B cell (primary cell): ENCODE data around the gene SFMBT2. TPM values are rescaled to one million over a fixed set of nuclear protein-coding genes. Genes with fewer than 3 reads are reported as not detected.

Experiments
- ATAC-seq: fragments of 200-7000 bp; cut with Tn5 transposase; one replicate; pipeline ENCODE4 v1.10.0; 2021; ENCODE audit warnings: low read depth, mild to moderate bottlenecking, moderate number of reproducible peaks, moderate library complexity
- CTCF ChIA-PET: fragments of 350-600 bp; sonication (Branson Sonifier 250); formaldehyde crosslinking; loops from one replicate; lab custom pipeline; 2021; ENCODE audit warnings: antibody characterized with exemption, inconsistent platforms; lab: Charles Lee
- POLR2A ChIA-PET: fragments of 350-600 bp; sonication (Branson Sonifier 250); formaldehyde crosslinking; loops from one replicate; lab custom pipeline; 2021; ENCODE audit warnings: antibody characterized with exemption; lab: Charles Lee
- DNase-seq: peaks from one replicate; pipeline ENCODE4 v3.0.0; 2013
- H2AFZ ChIP-seq: 2 replicates; pipeline ENCODE4 v1.6.1; 2012; ENCODE audit warnings: mild to moderate bottlenecking, low read depth, low read length; ENCODE audit not compliant: insufficient read depth, poor library complexity, severe bottlenecking
- H3K27ac ChIP-seq, 2 donors: 1 replicate in 1 of 2; 2 replicates in 1 of 2; pipeline ENCODE4 v1.5.1; 2012 to 2013; ENCODE audit warnings: low read length in 2 of 2, mild to moderate bottlenecking in 2 of 2, moderate library complexity in 1 of 2
- H3K27me3 ChIP-seq, 4 experiments: fragments of 200-600 bp in 1 of 4; sonication (generic) in 1 of 4; replicated peaks in 1 of 4; 1 replicate in 2 of 4; 2 replicates in 2 of 4; pipeline versions ENCODE4 v1.6.1 to v1.7.0; 2013 to 2016; ENCODE audit warnings: low read length in 3 of 4, mild to moderate bottlenecking in 2 of 4, mixed read lengths in 1 of 4, moderate library complexity in 1 of 4; ENCODE audit not compliant: insufficient read depth in 4 of 4, control insufficient read depth in 3 of 4; ENCODE audit errors: control extremely low read depth in 1 of 4
- H3K36me3 ChIP-seq, 2 experiments: replicated peaks in 1 of 2; 1 replicate in 1 of 2; 2 replicates in 1 of 2; pipeline versions ENCODE4 v1.6.1 to v1.7.1; 2013; ENCODE audit warnings: low read length in 1 of 2; ENCODE audit not compliant: insufficient read depth in 2 of 2, control insufficient read depth in 1 of 2; ENCODE audit errors: control extremely low read depth in 1 of 2, extremely low read depth in 1 of 2
- H3K4me1 ChIP-seq, 2 donors: fragments of 200-600 bp in 1 of 2; sonication (generic) in 1 of 2; 1 replicate in 1 of 2; 2 replicates in 1 of 2; pipeline versions ENCODE4 v1.5.1 to v1.6.1; 2013 to 2017; ENCODE audit warnings: low read length in 2 of 2; ENCODE audit not compliant: control insufficient read depth in 2 of 2, insufficient read depth in 2 of 2
- H3K4me2 ChIP-seq: replicated peaks from 2 replicates; pipeline ENCODE3; 2012; ENCODE audit warnings: mild to moderate bottlenecking, low read depth, low read length; ENCODE audit not compliant: poor library complexity, severe bottlenecking
- H3K4me3 ChIP-seq, 5 experiments: fragments of 200-600 bp in 1 of 5; sonication (generic) in 1 of 5; 1 replicate in 3 of 5; 2 replicates in 2 of 5; pipeline versions ENCODE4 v1.5.1 to v1.7.0; 2011 to 2016; ENCODE audit warnings: low read length in 4 of 5, mild to moderate bottlenecking in 4 of 5, low read depth in 2 of 5, control low read depth in 1 of 5, moderate library complexity in 1 of 5; ENCODE audit not compliant: insufficient read depth in 1 of 5; ENCODE audit errors: control extremely low read depth in 1 of 5, extremely low read depth in 1 of 5
- H3K79me2 ChIP-seq: fragments of 200-600 bp; sonication (generic); one replicate; pipeline ENCODE4 v1.6.0; 2016; ENCODE audit warnings: low read length; ENCODE audit not compliant: control insufficient read depth, insufficient read depth
- H3K9ac ChIP-seq: fragments of 200-600 bp; sonication (generic); 2 replicates; pipeline ENCODE4 v1.6.1; 2017; ENCODE audit warnings: mild to moderate bottlenecking, low read length, moderate library complexity
- H3K9me3 ChIP-seq, 3 donors: one replicate each; pipeline versions ENCODE4 v1.6.1 to v1.7.1; 2013; ENCODE audit warnings: low read length in 2 of 3; ENCODE audit not compliant: control insufficient read depth in 2 of 3, insufficient read depth in 1 of 3; ENCODE audit errors: control extremely low read depth in 1 of 3
- H4K20me1 ChIP-seq: 2 replicates; pipeline ENCODE4 v1.6.0; 2012; ENCODE audit warnings: mild to moderate bottlenecking, low read length; ENCODE audit not compliant: insufficient read depth, control insufficient read depth, poor library complexity, severe bottlenecking
- H3K27ac Mint-ChIP-seq: one replicate; pipeline ENCODE4 v1.8.0; 2021; ENCODE audit warnings: mixed read lengths
- H3K27me3 Mint-ChIP-seq: one replicate; pipeline ENCODE4 v1.8.0; 2021; ENCODE audit warnings: mixed read lengths
- H3K4me1 Mint-ChIP-seq: one replicate; pipeline ENCODE4 v1.8.0; 2021; ENCODE audit warnings: mixed read lengths
- H3K4me3 Mint-ChIP-seq: one replicate; pipeline ENCODE4 v1.8.0; 2021; ENCODE audit warnings: mixed read lengths
- H3K9me3 Mint-ChIP-seq: one replicate; pipeline ENCODE4 v1.8.0; 2022; ENCODE audit warnings: mixed read lengths; ENCODE audit not compliant: insufficient read depth
- CTCF ChIP-seq: fragments of 200-600 bp; IDR thresholded peaks from one replicate; pipeline ENCODE4 v1.8.0; 2022; ENCODE audit warnings: antibody characterized with exemption, mild to moderate bottlenecking
- EZH2 ChIP-seq: IDR thresholded peaks from 2 replicates; pipeline ENCODE4 v1.6.1; 2012; ENCODE audit warnings: borderline replicate concordance, low read depth, mild to moderate bottlenecking, moderate library complexity, low read length; ENCODE audit not compliant: insufficient read depth, poor library complexity, severe bottlenecking
- WGBS: methylation state at CpG from one replicate; pipeline ENCODE4 v1.1.5; 2013; ENCODE audit warnings: missing lambda C conversion rate; ENCODE audit not compliant: insufficient coverage; 5-methylcytosine and 5-hydroxymethylcytosine counted together
- intact Hi-C: fragments of 100-400 bp; cut with micrococcal nuclease; formaldehyde crosslinking; loops from one replicate; pipeline ENCODE4 v1.10.0; 2022
- polyA plus RNA-seq: library from polyadenylated mRNA; depleted of rRNA; stranded (reverse); fragments of >200 nt; gene quantifications from 2 replicates; pipeline ENCODE4 v1.2.3, GENCODE V29; 2012
- total RNA-seq, 2 donors: library from RNA; stranded (reverse); fragments of 120-200 nt in 1 of 2; gene quantifications; 1 replicate in 1 of 2; 2 replicates in 1 of 2; pipeline versions ENCODE4 v1.2.3 to v1.2.4, GENCODE V29; 2013 to 2022

The SFMBT2 gene
- total and polyA plus RNA-seq, 2 donors (not counting 1 experiment from before 2014, with no cell fraction given): 2.3 to 24.0 TPM

- Mint-ChIP-seq H3K4me1 (peaks cover 34% of the 10 kb centered on the region), H3K27me3 (no peaks in the 10 kb centered on the region), H3K4me3 (no peak overlapping the region), H3K27ac (no peak overlapping the region), H3K9me3 (peaks cover 2% of the 10 kb centered on the region)
- H3K79me2 ChIP-seq: peaks cover 61% of the 10 kb centered on the region
- no peak overlapping the region for H3K4me2 ChIP-seq
- ATAC-seq (no peak), DNase-seq (no peak)
- H3K4me1 ChIP-seq: peaks cover 0 to 9% of the 10 kb centered on the region in 2 donors
- H3K36me3 ChIP-seq: no peaks in the 10 kb centered on the region
- 85% methylated on average over 5 of the region's 7 CpGs for WGBS
- no peak overlapping the region for H2AFZ ChIP-seq
- POLR2A ChIA-PET: no interaction called here
- H4K20me1 ChIP-seq: no peaks in the 10 kb centered on the region
- no peak overlapping the region for H3K9ac ChIP-seq
- no peak for TF ChIP-seq EZH2
- TF ChIP-seq CTCF: no peak
- H3K4me3 ChIP-seq: no peak overlapping the region
- H3K9me3 ChIP-seq: no peaks in the 10 kb centered on the region
- no peaks in the 10 kb centered on the region for H3K27me3 ChIP-seq
- intact Hi-C loops: no loop called here
- CTCF ChIA-PET: interaction anchor here (1.6 kb wide), 1 partner anchor 40 kb away, joined by 4 read pairs; no protein-coding TSS in a partner anchor
- no peak overlapping the region for H3K27ac ChIP-seq
Observed at GRCh38 chr10:7298495-7298894, 112.3 kb downstream of the SFMBT2 start.

DNA sequence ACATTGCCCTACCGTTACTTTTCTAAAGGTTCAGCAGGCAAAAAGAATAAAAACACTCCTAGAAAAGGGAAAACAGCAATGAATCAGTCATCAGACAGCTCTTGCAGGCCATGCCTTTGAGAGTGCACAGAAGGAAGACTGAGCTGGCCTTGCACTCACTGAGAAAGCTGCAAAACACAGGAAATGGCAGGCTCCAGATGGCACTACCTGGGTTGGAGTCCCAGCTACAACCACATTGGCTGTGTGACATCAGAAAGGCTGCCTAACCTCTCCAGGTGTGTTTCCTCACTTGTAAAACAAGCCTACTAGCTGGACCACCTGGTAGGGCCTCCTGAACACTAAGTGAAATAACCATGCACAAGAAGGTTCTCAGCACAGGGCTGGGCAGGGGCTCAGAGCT is 113.7 kb downstream of the SFMBT2 start:
- Histone ChIP-seq H3K4me2 (no peak overlapping the region), H3K27ac (no peak overlapping the region), H3K4me1 (peaks cover 0 to 11% of the 10 kb centered on the region in 2 donors), H3K4me3 (no peak overlapping the region), H3K9ac (no peak overlapping the region), H3K79me2 (peaks cover 67% of the 10 kb centered on the region), H3K36me3 (no peaks in the 10 kb centered on the region), H4K20me1 (no peaks in the 10 kb centered on the region), H3K27me3 (no peaks in the 10 kb centered on the region), H3K9me3 (no peaks in the 10 kb centered on the region), H2AFZ (no peak overlapping the region)
- POLR2A ChIA-PET: no interaction called here
- intact Hi-C loops: no loop called here
- DNase-seq (no peak), ATAC-seq (no peak)
- Mint-ChIP-seq H3K4me1 (peaks cover 34% of the 10 kb centered on the region), H3K27me3 (no peaks in the 10 kb centered on the region), H3K9me3 (peaks cover 2% of the 10 kb centered on the region), H3K4me3 (no peak overlapping the region), H3K27ac (no peak overlapping the region)
- CTCF ChIA-PET: no interaction called here
- WGBS: no CpG with 5 or more reads among the region's 1 CpG
- TF ChIP-seq EZH2 (no peak), CTCF (no peak)
